Endothelial cell of umbilical vein (primary cell): ENCODE measurements around the gene TRAF1. TPM values are rescaled to one million over a fixed set of nuclear protein-coding genes. Genes with fewer than 3 reads are reported as not detected.

Experiments used
- BruUV-seq: library from RNA; stranded (reverse); fragments of 400-500 nt; replicated peaks from 2 replicates; lab custom pipeline; 2021; lab: Mats Ljungman, UMichigan
- CTCF ChIA-PET: fragments of 300-600, 350-600 bp; sonication (Branson Sonifier 250); formaldehyde crosslinking; loops from one replicate; lab custom pipeline; 2021; ENCODE audit warnings: antibody characterized with exemption, inconsistent platforms; lab: Charles Lee
- POLR2A ChIA-PET: fragments of 300-600, 350-600 bp; sonication (Branson Sonifier 250); formaldehyde crosslinking; loops from one replicate; lab custom pipeline; 2021; ENCODE audit warnings: antibody characterized with exemption, inconsistent platforms; lab: Charles Lee
- DNase-seq: peaks from one replicate; pipeline ENCODE4 v3.0.0-alpha.2; 2011; ENCODE audit warnings: low read depth, low spot score
- FAIRE-seq: peaks from 2 replicates; lab custom pipeline; 2011; peaks lifted over from hg19 to GRCh38; lab: Jason Lieb, UNC
- H2AFZ ChIP-seq: 2 replicates; pipeline ENCODE4 v1.6.0; 2012; ENCODE audit warnings: low read depth, low read length, control low read depth, inconsistent platforms
- H3K27ac ChIP-seq: 2 replicates; pipeline ENCODE4 v1.5.1; 2011; ENCODE audit warnings: low read depth, mild to moderate bottlenecking, control low read depth, low read length, moderate library complexity; ENCODE audit not compliant: insufficient read depth
- H3K27me3 ChIP-seq, 2 experiments: 2 replicates each; pipeline versions ENCODE4 v1.6.0 to v1.6.1; 2011; ENCODE audit warnings: low read length in 2 of 2, mixed read lengths in 1 of 2; ENCODE audit not compliant: control insufficient read depth in 2 of 2, insufficient read depth in 2 of 2
- H3K36me3 ChIP-seq, 2 experiments: 2 replicates in 1 of 2; 3 replicates in 1 of 2; pipeline ENCODE4 v1.5.1; 2011; ENCODE audit warnings: low read length in 2 of 2, mild to moderate bottlenecking in 1 of 2, moderate library complexity in 1 of 2; ENCODE audit not compliant: control insufficient read depth in 2 of 2, insufficient read depth in 2 of 2; ENCODE audit errors: extremely low read depth in 1 of 2
- H3K4me1 ChIP-seq: 3 replicates; pipeline ENCODE4 v1.5.1; 2011; ENCODE audit warnings: mild to moderate bottlenecking, low read length; ENCODE audit not compliant: control insufficient read depth, insufficient read depth; ENCODE audit errors: extremely low read depth
- H3K4me2 ChIP-seq: 2 replicates; pipeline ENCODE4 v1.6.1; 2011; ENCODE audit warnings: low read length, control low read depth, mixed read lengths; ENCODE audit not compliant: insufficient read depth
- H3K4me3 ChIP-seq, 3 experiments: fragments of 200-600 bp in 1 of 3; sonication (generic), shearing (Covaris generic) in 1 of 3; replicated peaks in 1 of 3; 2 replicates each; pipeline ENCODE4 v1.5.1; 2011 to 2016; ENCODE audit warnings: control low read depth in 3 of 3, low read length in 3 of 3, mild to moderate bottlenecking in 2 of 3, inconsistent platforms in 1 of 3, low read depth in 1 of 3, moderate library complexity in 1 of 3; ENCODE audit not compliant: insufficient read depth in 1 of 3
- H3K79me2 ChIP-seq: 2 replicates; pipeline ENCODE4 v1.6.0; 2012; ENCODE audit warnings: low read length, inconsistent platforms; ENCODE audit not compliant: control insufficient read depth, insufficient read depth
- H3K9ac ChIP-seq: replicated peaks from 2 replicates; pipeline ENCODE3; 2011; ENCODE audit warnings: low read length, control low read depth; ENCODE audit not compliant: insufficient read depth; ENCODE audit errors: extremely low read depth
- H3K9me1 ChIP-seq: replicated peaks from 3 replicates; pipeline ENCODE4 v1.6.0; 2011; ENCODE audit warnings: mild to moderate bottlenecking, low read length; ENCODE audit not compliant: control insufficient read depth, insufficient read depth; ENCODE audit errors: extremely low read depth
- H3K9me3 ChIP-seq: replicated peaks from 2 replicates; pipeline ENCODE4 v1.5.1; 2012; ENCODE audit warnings: low read length, inconsistent platforms; ENCODE audit not compliant: control insufficient read depth, insufficient read depth
- H4K20me1 ChIP-seq: replicated peaks from 2 replicates; pipeline ENCODE3; 2011; ENCODE audit warnings: mild to moderate bottlenecking, low read length; ENCODE audit not compliant: control insufficient read depth, insufficient read depth; ENCODE audit errors: extremely low read depth
- CTCF ChIP-seq, 2 donors: IDR thresholded peaks; 1 replicate in 1 of 2; 2 replicates in 1 of 2; pipeline ENCODE4 v1.5.1; 2011; ENCODE audit warnings: low read length in 2 of 2, mild to moderate bottlenecking in 2 of 2, moderate library complexity in 2 of 2, control low read depth in 1 of 2, inconsistent platforms in 1 of 2, low read depth in 1 of 2; ENCODE audit not compliant: insufficient read depth in 1 of 2; ENCODE audit errors: extremely low read depth in 1 of 2
- EZH2 ChIP-seq: IDR thresholded peaks from 2 replicates; pipeline ENCODE4 v1.6.1; 2012; ENCODE audit warnings: borderline replicate concordance, low read depth, mild to moderate bottlenecking, moderate library complexity, low read length, inconsistent platforms; ENCODE audit not compliant: severe bottlenecking
- FOS ChIP-seq: IDR thresholded peaks from 2 replicates; pipeline ENCODE4 v1.6.1; 2011; ENCODE audit warnings: mild to moderate bottlenecking, low read length, moderate library complexity, borderline replicate concordance; ENCODE audit not compliant: insufficient read depth
- GATA2 ChIP-seq: IDR thresholded peaks from 2 replicates; pipeline ENCODE4 v1.7.0; 2011; ENCODE audit warnings: low read depth, mild to moderate bottlenecking, moderate library complexity, mixed read lengths, low read length; ENCODE audit not compliant: insufficient read length, insufficient read depth
- JUN ChIP-seq: IDR thresholded peaks from 2 replicates; pipeline ENCODE4 v1.6.1; 2011; ENCODE audit warnings: borderline replicate concordance, low read depth; ENCODE audit not compliant: insufficient read length, insufficient read depth
- MAX ChIP-seq: IDR thresholded peaks from 2 replicates; pipeline ENCODE4 v1.6.1; 2011; ENCODE audit not compliant: insufficient read depth, insufficient read length
- MYC ChIP-seq: IDR thresholded peaks from one replicate; pipeline ENCODE4 v1.6.1; 2011; ENCODE audit warnings: mild to moderate bottlenecking, low read depth, low read length
- POLR2A ChIP-seq: IDR thresholded peaks from 2 replicates; pipeline ENCODE4 v1.6.1; 2012; ENCODE audit warnings: low read depth, mild to moderate bottlenecking, control low read depth, low read length
- POLR2AphosphoS5 ChIP-seq: IDR thresholded peaks from 2 replicates; pipeline ENCODE4 v1.6.1; 2012; ENCODE audit warnings: low read depth, mild to moderate bottlenecking, control low read depth, low read length, moderate library complexity; ENCODE audit not compliant: insufficient read depth
- dilution Hi-C: fragments of 300-500 bp; cut with MboI; formaldehyde crosslinking; loops from one replicate; pipeline ENCODE4 v1.15.0; 2019; ENCODE audit warnings: low sequenced_read_pairs; ENCODE audit not compliant: extremely low pct_ligation_motif_present
- intact Hi-C: fragments of 100-400 bp; cut with micrococcal nuclease; formaldehyde crosslinking; loops from one replicate; pipeline ENCODE4 v1.10.0; 2022
- polyA plus RNA-seq, 4 experiments: library from polyadenylated mRNA; depleted of rRNA in 3 of 4; stranded (reverse) in 3 of 4; unstranded in 1 of 4; fragments of >200 nt; gene quantifications; 2 replicates each; pipeline versions ENCODE4 v1.2.1 to v1.2.3, GENCODE V29; 2011 to 2012; ENCODE audit warnings: missing spikeins in 1 of 4
- total RNA-seq: library from RNA; stranded (reverse); gene quantifications from 2 replicates; pipeline ENCODE4 v1.2.3, GENCODE V29; 2021

TRAF1 gene
- total and polyA plus RNA-seq, 2 donors (not counting 3 experiments of a cell fraction or from before 2014, with no cell fraction given), result 2.0 to 2.6 TPM

GRCh38 chr9:120944434-120944843 is 17.8 kb upstream of the TRAF1 start:
- CTCF ChIA-PET, result interaction anchor here (2.4 to 2.8 kb wide), 2 partner anchors 37 to 115 kb away, joined by 6 to 13 read pairs; no protein-coding TSS in a partner anchor

GRCh38 chr9:120942186-120943001 is 15.8 kb upstream of the TRAF1 start:
- peak overlapping the region; percentile 91 for H2AFZ ChIP-seq
- TF ChIP-seq EZH2, result no peak
- TF ChIP-seq POLR2AphosphoS5, result no peak
- no peak for TF ChIP-seq MAX
- peak; percentile 76 for TF ChIP-seq GATA2
- TF ChIP-seq MYC, result no peak
- TF ChIP-seq CTCF (IDR thresholded peaks at IDR 0.05; ENCODE audit: extremely low read depth in 1 of 2, insufficient read depth in 1 of 2, low read depth in 1 of 2, low read length in 2 of 2), result no peak
- H3K9me1 ChIP-seq, result no peaks in the 10 kb centered on the region
- H3K4me2 ChIP-seq, result peak overlapping the region; percentile 46
- POLR2A ChIA-PET, result no interaction called here
- no peaks in the 10 kb centered on the region for H3K9me3 ChIP-seq
- no peaks in the 10 kb centered on the region for H3K36me3 ChIP-seq
- CTCF ChIA-PET, result interaction anchor here (0.7 to 2.8 kb wide), 5 partner anchors 39 to 187 kb away, joined by 3 to 13 read pairs (median 3); no protein-coding TSS in a partner anchor
- H3K4me3 ChIP-seq, result no peak overlapping the region
- BruUV-seq, result no TSS peak
- no peak overlapping the region for H3K9ac ChIP-seq
- no peaks in the 10 kb centered on the region for H3K79me2 ChIP-seq
- intact Hi-C loops (no loop called here), dilution Hi-C loops (no loop called here)
- H3K27ac ChIP-seq, result peak overlapping the region; percentile 43
- peaks cover 62% of the 10 kb centered on the region for H3K4me1 ChIP-seq
- no peaks in the 10 kb centered on the region for H4K20me1 ChIP-seq
- DNase-seq, result peak; percentile 77
- H3K27me3 ChIP-seq, result no peaks in the 10 kb centered on the region
- peak; percentile 53 for FAIRE-seq

More at GRCh38 chr9:120944434-120944843, 17.8 kb upstream of the TRAF1 start:
- no peak for TF ChIP-seq GATA2
- TF ChIP-seq JUN, result no peak
- no peak for TF ChIP-seq FOS
- TF ChIP-seq POLR2A, result no peak
- no peak for TF ChIP-seq MAX
- no peak for TF ChIP-seq MYC
- no peak overlapping the region for H3K4me2 ChIP-seq
- H3K4me3 ChIP-seq, result no peak overlapping the region
- H3K4me1 ChIP-seq, result peaks cover 54% of the 10 kb centered on the region
- intact Hi-C loops, result no loop called here
- POLR2A ChIA-PET, result no interaction called here
- FAIRE-seq, result no peak
- no peaks in the 10 kb centered on the region for H3K9me1 ChIP-seq
- DNase-seq, result no peak
- no peaks in the 10 kb centered on the region for H3K36me3 ChIP-seq
- H2AFZ ChIP-seq, result peak overlapping the region; percentile 54
- H3K79me2 ChIP-seq, result no peaks in the 10 kb centered on the region
- BruUV-seq, result no TSS peak
- no peak overlapping the region for H3K9ac ChIP-seq
- H3K27ac ChIP-seq, result no peak overlapping the region
- H4K20me1 ChIP-seq, result no peaks in the 10 kb centered on the region
- dilution Hi-C loops, result no loop called here
- no peaks in the 10 kb centered on the region for H3K27me3 ChIP-seq
- no peaks in the 10 kb centered on the region for H3K9me3 ChIP-seq
